ENCODE measurements around the gene FNTB. TPM values are rescaled to one million over a fixed set of nuclear protein-coding genes. Genes with fewer than 3 reads are reported as not detected.

Gene FNTB
- total and polyA plus RNA-seq, 2 of the 8 experiments (the other 6 are each of a cell fraction or from before 2014, with no cell fraction given): 16.0 to 20.7 TPM

DNA sequence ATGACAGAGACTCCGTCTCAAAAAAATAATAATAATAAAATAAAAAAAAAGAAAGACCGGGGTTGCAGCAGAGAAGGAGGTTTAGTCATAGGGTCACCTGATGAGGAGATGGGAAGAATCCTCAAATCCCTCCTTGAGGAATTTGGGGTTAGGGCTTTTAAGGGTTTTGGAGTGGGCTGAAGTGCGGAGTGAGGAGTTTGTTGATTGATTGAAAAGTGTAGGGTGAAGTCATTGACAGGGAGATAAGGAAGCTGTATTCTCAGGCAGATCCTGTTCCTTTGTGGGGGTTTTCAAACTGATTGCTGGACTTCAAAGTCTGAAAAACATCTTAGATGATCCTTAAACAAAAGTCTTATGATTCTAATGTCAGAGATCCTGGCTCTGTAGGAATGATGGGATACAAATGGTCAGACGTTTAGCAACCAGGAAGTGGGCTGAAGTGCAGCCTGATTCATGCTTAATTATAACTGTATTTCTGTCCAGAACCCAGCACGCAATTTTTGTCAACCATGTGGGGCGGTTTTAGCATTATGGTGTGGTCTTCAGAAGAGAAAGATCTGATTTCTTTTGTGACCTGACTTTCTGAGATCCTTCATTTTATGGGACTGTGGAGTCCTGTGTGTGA is 16.0 kb downstream of the FNTB start:
- Histone ChIP-seq H4K8ac (ENCODE audit: extremely low read depth, insufficient read depth, low read length) (no peak overlapping the region), H2BK15ac (ENCODE audit: low read length) (no peak overlapping the region), H4K5ac (ENCODE audit: insufficient read length, low read depth, low read length) (no peak overlapping the region), H4K91ac (replicated peaks; ENCODE audit: insufficient read length, low read length) (no peak overlapping the region), H3K23me2 (ENCODE audit: low read depth, low read length) (no peaks in the 10 kb centered on the region), H3K79me2 (ENCODE audit: control insufficient read depth in 1 of 2, insufficient read depth in 2 of 2, low read length in 2 of 2) (no peaks in the 10 kb centered on the region; a peak in 1 of 4 replicates), H3K18ac (ENCODE audit: extremely low read depth, low read length) (no peak overlapping the region), H3K4me1 (replicated peaks in 1 of 4; ENCODE audit: control insufficient read depth in 3 of 4, insufficient read depth in 4 of 4, low read length in 3 of 4) (peaks cover 0 to 2% (median 0%) of the 10 kb centered on the region in 4 experiments; a peak in 3 of 7 replicates), H3K56ac (replicated peaks; ENCODE audit: insufficient read length, low read depth, low read length) (no peak overlapping the region), H3K9ac (replicated peaks in 1 of 4; ENCODE audit: extremely low read depth in 1 of 4, low read depth in 3 of 4, low read length in 3 of 4) (no peak overlapping the region), H3K4me2 (ENCODE audit: insufficient read depth in 1 of 2, low read depth in 2 of 2, low read length in 2 of 2) (no peak overlapping the region), H2AFZ (ENCODE audit: low read length) (no peak overlapping the region), H3K79me1 (ENCODE audit: low read depth, low read length) (no peaks in the 10 kb centered on the region; the same call in 1 of the 2 replicates), H3K14ac (ENCODE audit: insufficient read length) (no peak overlapping the region), H3K23ac (ENCODE audit: insufficient read length) (no peak overlapping the region), H4K20me1 (replicated peaks in 1 of 2; ENCODE audit: control insufficient read depth in 1 of 2, insufficient read depth in 2 of 2, low read length in 2 of 2) (no peaks in the 10 kb centered on the region), H3K36me3 (ENCODE audit: control insufficient read depth in 2 of 4, insufficient read depth in 4 of 4, low read length in 3 of 4) (no peaks in the 10 kb centered on the region), H2BK20ac (ENCODE audit: low read length) (no peak overlapping the region), H3K27ac (ENCODE audit: low read depth, low read length) (no peak overlapping the region), H2BK5ac (ENCODE audit: low read depth, low read length) (no peak overlapping the region), H3K9me3 (ENCODE audit: insufficient read depth in 2 of 2, low read depth in 1 of 2, low read length in 1 of 2) (no peaks in the 10 kb centered on the region), H3K27me3 (replicated peaks in 1 of 4; ENCODE audit: control insufficient read depth in 3 of 4, extremely low read depth in 1 of 4, insufficient read depth in 3 of 4, low read length in 3 of 4) (no peaks in the 10 kb centered on the region), H2BK12ac (ENCODE audit: low read depth, low read length) (no peak overlapping the region), H3K4me3 (ENCODE audit: extremely low read depth in 1 of 4, insufficient read depth in 2 of 4, low read depth in 3 of 4, low read length in 4 of 4) (no peak overlapping the region), H3K4ac (replicated peaks; ENCODE audit: insufficient read length, low read depth, low read length) (no peak overlapping the region), H2AK5ac (ENCODE audit: low read depth, low read length) (no peak overlapping the region), H2BK120ac (replicated peaks; ENCODE audit: low read depth, low read length) (no peak overlapping the region)
- DNase-seq (ENCODE audit: low read depth in 1 of 2, low spot score in 2 of 2) (no peak), FAIRE-seq (no peak)
- ChIA-PET CTCF (ENCODE audit: partially characterized antibody) (interaction anchor here (1.0 to 4.9 kb wide), 3 partner anchors 13 to 50 kb away, joined by 5 to 21 read pairs (median 12); no protein-coding TSS in a partner anchor), POLR2A (ENCODE audit: partially characterized antibody) (interaction anchor here (0.6 to 0.7 kb wide), 2 partner anchors 20 to 228 kb away, joined by 4 to 5 read pairs; no protein-coding TSS in a partner anchor)
- 90 to 100% methylated on average over 1 to 6 of the region's 6 CpGs for WGBS, 2 experiments (ENCODE audit: extremely low coverage in 1 of 2, insufficient coverage in 1 of 2, insufficient read length in 1 of 2, insufficient replicate concordance in 2 of 2, low coverage in 1 of 2, low lambda C conversion rate in 2 of 2, missing lambda C conversion rate in 1 of 2)
- TF ChIP-seq HDAC2 (IDR thresholded peaks at IDR 0.05; ENCODE audit: borderline replicate concordance in 1 of 2, low read depth in 2 of 2, low read length in 2 of 2): no peak
- TF ChIP-seq RAD21 (IDR thresholded peaks at IDR 0.05 in 1 of 2, conservative IDR thresholded peaks at IDR 0.05 in 1 of 2; ENCODE audit: low read depth in 2 of 2, low read length in 2 of 2): no peak
- no peak for TF ChIP-seq CHD2 (IDR thresholded peaks at IDR 0.05; ENCODE audit: low read length)
- TF ChIP-seq SUZ12 (IDR thresholded peaks at IDR 0.05; ENCODE audit: low read length): no peak
- TF ChIP-seq, protein P1, sequence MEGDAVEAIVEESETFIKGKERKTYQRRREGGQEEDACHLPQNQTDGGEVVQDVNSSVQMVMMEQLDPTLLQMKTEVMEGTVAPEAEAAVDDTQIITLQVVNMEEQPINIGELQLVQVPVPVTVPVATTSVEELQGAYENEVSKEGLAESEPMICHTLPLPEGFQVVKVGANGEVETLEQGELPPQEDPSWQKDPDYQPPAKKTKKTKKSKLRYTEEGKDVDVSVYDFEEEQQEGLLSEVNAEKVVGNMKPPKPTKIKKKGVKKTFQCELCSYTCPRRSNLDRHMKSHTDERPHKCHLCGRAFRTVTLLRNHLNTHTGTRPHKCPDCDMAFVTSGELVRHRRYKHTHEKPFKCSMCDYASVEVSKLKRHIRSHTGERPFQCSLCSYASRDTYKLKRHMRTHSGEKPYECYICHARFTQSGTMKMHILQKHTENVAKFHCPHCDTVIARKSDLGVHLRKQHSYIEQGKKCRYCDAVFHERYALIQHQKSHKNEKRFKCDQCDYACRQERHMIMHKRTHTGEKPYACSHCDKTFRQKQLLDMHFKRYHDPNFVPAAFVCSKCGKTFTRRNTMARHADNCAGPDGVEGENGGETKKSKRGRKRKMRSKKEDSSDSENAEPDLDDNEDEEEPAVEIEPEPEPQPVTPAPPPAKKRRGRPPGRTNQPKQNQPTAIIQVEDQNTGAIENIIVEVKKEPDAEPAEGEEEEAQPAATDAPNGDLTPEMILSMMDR (IDR thresholded peaks at IDR 0.05; ENCODE audit: control extremely low read depth in 1 of 3, insufficient read depth in 1 of 3, low read depth in 1 of 3, low read length in 3 of 3): no peak
- no peak for TF ChIP-seq SP1 (IDR thresholded peaks at IDR 0.05; ENCODE audit: low read depth, low read length)
- no peak for TF ChIP-seq SAP30 (IDR thresholded peaks at IDR 0.05; ENCODE audit: insufficient read depth, insufficient replicate concordance, low read length)
- no peak for TF ChIP-seq POLR2AphosphoS5 (IDR thresholded peaks at IDR 0.05; ENCODE audit: low read depth, low read length)
- TF ChIP-seq SP2 (IDR thresholded peaks at IDR 0.05; ENCODE audit: low read length): no peak
- TF ChIP-seq SP4 (IDR thresholded peaks at IDR 0.05; ENCODE audit: low read length): no peak
